Vagina (tissue), 2 donors: ENCODE results near the gene SON. TPM values are rescaled to one million over a fixed set of nuclear protein-coding genes. Genes with fewer than 3 reads are reported as not detected.

Experiments
- DNase-seq, 2 donors: peaks; one replicate each; pipeline ENCODE4 v3.0.0-alpha.2; 2017; ENCODE audit errors: extremely low spot score in 2 of 2
- H3K27ac ChIP-seq: fragments of 200-600 bp; sonication (generic); one replicate; pipeline ENCODE4 v1.5.1; 2019
- H3K27me3 ChIP-seq: fragments of 200-600 bp; sonication (generic); one replicate; pipeline ENCODE4 v1.5.1; 2019
- H3K36me3 ChIP-seq, 2 donors: fragments of 200-600 bp; sonication (generic); one replicate each; pipeline ENCODE4 v1.5.1; 2017 to 2019
- H3K4me1 ChIP-seq: fragments of 200-600 bp; sonication (generic); one replicate; pipeline ENCODE4 v1.5.1; 2019
- H3K4me3 ChIP-seq, 2 donors: fragments of 200-600 bp; sonication (generic); 1 replicate in 1 of 2; 2 replicates in 1 of 2; pipeline ENCODE4 v1.5.1; 2016 to 2019
- H3K9me3 ChIP-seq: fragments of 200-600 bp; sonication (generic); one replicate; pipeline ENCODE4 v1.5.1; 2019
- POLR2A ChIP-seq, 2 donors: fragments of 450-650 bp; IDR thresholded peaks; one replicate each; pipeline ENCODE4 v1.6.1; 2017; ENCODE audit warnings: antibody characterized with exemption in 2 of 2, mild to moderate bottlenecking in 2 of 2, moderate library complexity in 2 of 2
- POLR2AphosphoS5 ChIP-seq, 2 donors: sonication (generic); formaldehyde crosslinking; IDR thresholded peaks; one replicate each; pipeline ENCODE4 v1.9.0; 2017; ENCODE audit warnings: antibody characterized with exemption in 2 of 2, mild to moderate bottlenecking in 2 of 2, low read depth in 1 of 2; ENCODE audit not compliant: insufficient read depth in 1 of 2
- intact Hi-C: fragments of 100-400 bp; cut with DNase I; formaldehyde crosslinking; loops from one replicate; pipeline ENCODE4 v1.15.1; 2023
- total RNA-seq: library from RNA; depleted of rRNA; stranded (reverse); fragments of >200 nt; gene quantifications from one replicate; pipeline ENCODE4 v1.2.3, GENCODE V29; 2016
- TF ChIP-seq, protein P1 (sequence below), 3 experiments: fragments of 450-650 bp in 2 of 3; fragments of 200-600 bp in 1 of 3; sonication (generic) in 1 of 3; IDR thresholded peaks; one replicate each; pipeline ENCODE4 v1.5.1; 2017 to 2019; ENCODE audit warnings: antibody characterized with exemption in 3 of 3, mild to moderate bottlenecking in 2 of 3, moderate library complexity in 2 of 3

Gene SON
- total RNA-seq, 1 donor from 2014 or later: 212 TPM

DNA sequence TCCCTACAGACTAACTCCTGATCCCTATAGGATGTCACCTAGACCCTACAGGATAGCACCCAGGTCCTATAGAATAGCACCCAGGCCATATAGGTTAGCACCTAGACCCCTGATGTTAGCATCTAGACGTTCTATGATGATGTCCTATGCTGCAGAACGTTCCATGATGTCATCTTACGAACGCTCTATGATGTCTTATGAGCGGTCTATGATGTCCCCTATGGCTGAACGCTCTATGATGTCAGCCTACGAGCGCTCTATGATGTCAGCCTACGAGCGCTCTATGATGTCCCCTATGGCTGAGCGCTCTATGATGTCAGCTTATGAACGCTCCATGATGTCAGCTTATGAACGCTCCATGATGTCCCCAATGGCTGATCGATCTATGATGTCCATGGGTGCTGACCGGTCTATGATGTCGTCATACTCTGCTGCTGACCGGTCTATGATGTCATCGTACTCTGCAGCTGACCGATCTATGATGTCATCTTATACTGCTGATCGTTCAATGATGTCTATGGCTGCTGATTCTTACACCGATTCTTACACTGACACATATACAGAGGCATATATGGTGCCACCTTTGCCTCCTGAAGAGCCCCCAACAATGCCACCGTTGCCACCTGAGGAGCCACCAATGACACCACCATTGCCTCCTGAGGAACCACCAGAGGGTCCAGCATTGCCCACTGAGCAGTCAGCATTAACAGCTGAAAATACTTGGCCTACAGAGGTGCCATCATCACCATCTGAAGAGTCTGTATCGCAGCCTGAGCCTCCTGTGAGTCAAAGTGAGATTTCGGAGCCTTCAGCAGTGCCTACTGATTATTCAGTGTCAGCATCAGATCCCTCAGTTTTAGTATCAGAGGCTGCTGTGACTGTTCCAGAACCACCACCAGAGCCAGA is 9.5 kb downstream of the SON start:
- peaks cover 0 to 80% of the 10 kb centered on the region in 2 donors for H3K36me3 ChIP-seq
- no peak overlapping the region for H3K4me3 ChIP-seq
- TF ChIP-seq POLR2A (IDR thresholded peaks at IDR 0.05): no peak
- TF ChIP-seq, protein P1, sequence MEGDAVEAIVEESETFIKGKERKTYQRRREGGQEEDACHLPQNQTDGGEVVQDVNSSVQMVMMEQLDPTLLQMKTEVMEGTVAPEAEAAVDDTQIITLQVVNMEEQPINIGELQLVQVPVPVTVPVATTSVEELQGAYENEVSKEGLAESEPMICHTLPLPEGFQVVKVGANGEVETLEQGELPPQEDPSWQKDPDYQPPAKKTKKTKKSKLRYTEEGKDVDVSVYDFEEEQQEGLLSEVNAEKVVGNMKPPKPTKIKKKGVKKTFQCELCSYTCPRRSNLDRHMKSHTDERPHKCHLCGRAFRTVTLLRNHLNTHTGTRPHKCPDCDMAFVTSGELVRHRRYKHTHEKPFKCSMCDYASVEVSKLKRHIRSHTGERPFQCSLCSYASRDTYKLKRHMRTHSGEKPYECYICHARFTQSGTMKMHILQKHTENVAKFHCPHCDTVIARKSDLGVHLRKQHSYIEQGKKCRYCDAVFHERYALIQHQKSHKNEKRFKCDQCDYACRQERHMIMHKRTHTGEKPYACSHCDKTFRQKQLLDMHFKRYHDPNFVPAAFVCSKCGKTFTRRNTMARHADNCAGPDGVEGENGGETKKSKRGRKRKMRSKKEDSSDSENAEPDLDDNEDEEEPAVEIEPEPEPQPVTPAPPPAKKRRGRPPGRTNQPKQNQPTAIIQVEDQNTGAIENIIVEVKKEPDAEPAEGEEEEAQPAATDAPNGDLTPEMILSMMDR (IDR thresholded peaks at IDR 0.05): no peak
- TF ChIP-seq POLR2AphosphoS5 (IDR thresholded peaks at IDR 0.05; ENCODE audit: insufficient read depth in 1 of 2, low read depth in 1 of 2): no peak
- no peak overlapping the region for H3K27ac ChIP-seq
- H3K27me3 ChIP-seq: no peaks in the 10 kb centered on the region
- H3K4me1 ChIP-seq: peaks cover 26% of the 10 kb centered on the region
- intact Hi-C loops: no loop called here
- DNase-seq: no peak
- H3K9me3 ChIP-seq: no peaks in the 10 kb centered on the region

DNA sequence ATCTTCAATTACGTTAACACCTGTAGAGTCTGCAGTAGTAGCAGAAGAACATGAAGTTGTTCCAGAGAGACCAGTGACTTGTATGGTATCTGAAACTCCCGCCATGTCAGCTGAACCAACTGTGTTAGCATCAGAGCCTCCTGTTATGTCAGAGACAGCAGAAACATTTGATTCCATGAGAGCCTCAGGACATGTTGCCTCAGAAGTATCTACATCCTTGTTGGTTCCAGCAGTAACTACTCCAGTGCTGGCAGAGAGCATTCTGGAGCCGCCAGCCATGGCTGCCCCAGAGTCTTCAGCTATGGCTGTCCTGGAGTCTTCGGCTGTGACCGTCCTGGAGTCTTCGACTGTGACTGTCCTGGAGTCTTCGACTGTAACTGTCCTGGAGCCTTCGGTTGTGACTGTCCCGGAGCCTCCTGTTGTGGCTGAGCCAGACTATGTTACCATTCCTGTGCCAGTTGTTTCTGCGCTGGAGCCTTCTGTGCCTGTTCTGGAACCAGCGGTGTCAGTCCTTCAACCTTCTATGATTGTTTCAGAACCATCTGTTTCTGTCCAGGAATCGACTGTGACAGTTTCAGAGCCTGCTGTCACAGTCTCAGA is 10.3 kb downstream of the SON start:
- peaks cover 26% of the 10 kb centered on the region for H3K4me1 ChIP-seq
- no peak overlapping the region for H3K27ac ChIP-seq
- peaks cover 0 to 84% of the 10 kb centered on the region in 2 donors for H3K36me3 ChIP-seq
- no peaks in the 10 kb centered on the region for H3K27me3 ChIP-seq
- TF ChIP-seq, protein P1 (IDR thresholded peaks at IDR 0.05): no peak
- TF ChIP-seq POLR2A (IDR thresholded peaks at IDR 0.05): no peak
- no peak for TF ChIP-seq POLR2AphosphoS5 (IDR thresholded peaks at IDR 0.05; ENCODE audit: insufficient read depth in 1 of 2, low read depth in 1 of 2)
- no peak for DNase-seq
- H3K9me3 ChIP-seq: no peaks in the 10 kb centered on the region
- intact Hi-C loops: no loop called here
- no peak overlapping the region for H3K4me3 ChIP-seq

DNA sequence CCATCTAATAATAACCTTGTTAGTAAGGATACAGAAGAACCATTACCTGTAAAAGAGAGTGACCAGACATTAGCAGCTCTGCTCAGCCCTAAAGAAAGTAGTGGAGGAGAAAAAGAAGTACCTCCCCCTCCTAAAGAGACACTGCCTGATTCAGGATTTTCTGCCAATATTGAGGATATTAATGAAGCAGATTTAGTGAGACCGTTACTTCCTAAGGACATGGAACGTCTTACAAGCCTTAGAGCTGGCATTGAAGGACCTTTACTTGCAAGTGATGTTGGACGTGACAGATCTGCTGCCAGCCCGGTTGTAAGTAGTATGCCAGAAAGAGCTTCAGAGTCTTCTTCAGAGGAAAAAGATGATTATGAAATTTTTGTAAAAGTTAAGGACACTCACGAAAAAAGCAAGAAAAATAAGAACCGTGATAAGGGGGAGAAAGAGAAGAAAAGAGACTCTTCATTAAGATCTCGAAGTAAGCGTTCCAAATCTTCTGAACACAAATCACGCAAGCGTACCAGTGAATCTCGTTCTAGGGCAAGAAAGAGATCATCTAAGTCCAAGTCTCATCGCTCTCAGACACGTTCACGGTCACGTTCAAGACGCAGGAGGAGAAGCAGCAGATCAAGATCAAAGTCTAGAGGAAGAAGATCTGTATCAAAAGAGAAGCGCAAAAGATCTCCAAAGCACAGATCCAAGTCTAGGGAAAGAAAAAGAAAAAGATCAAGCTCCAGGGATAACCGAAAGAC is 11.6 kb downstream of the SON start:
- Histone ChIP-seq H3K27me3 (no peaks in the 10 kb centered on the region), H3K4me3 (no peak overlapping the region), H3K36me3 (peaks cover 0 to 87% of the 10 kb centered on the region in 2 donors), H3K4me1 (peaks cover 26% of the 10 kb centered on the region), H3K27ac (no peak overlapping the region), H3K9me3 (no peaks in the 10 kb centered on the region)
- TF ChIP-seq, protein P1 (IDR thresholded peaks at IDR 0.05): no peak
- TF ChIP-seq POLR2A (IDR thresholded peaks at IDR 0.05) (no peak), POLR2AphosphoS5 (IDR thresholded peaks at IDR 0.05; ENCODE audit: insufficient read depth in 1 of 2, low read depth in 1 of 2) (no peak)
- DNase-seq: no peak
- intact Hi-C loops: no loop called here

DNA sequence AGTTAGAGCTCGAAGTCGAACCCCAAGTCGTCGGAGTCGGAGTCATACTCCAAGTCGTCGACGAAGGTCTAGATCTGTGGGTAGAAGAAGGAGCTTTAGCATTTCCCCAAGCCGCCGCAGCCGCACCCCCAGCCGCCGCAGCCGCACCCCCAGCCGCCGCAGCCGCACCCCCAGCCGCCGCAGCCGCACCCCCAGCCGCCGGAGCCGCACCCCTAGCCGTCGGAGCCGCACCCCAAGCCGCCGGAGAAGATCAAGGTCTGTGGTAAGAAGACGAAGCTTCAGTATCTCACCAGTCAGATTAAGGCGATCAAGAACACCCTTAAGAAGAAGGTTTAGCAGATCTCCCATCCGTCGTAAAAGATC is 12.1 kb downstream of the SON start:
- H3K4me3 ChIP-seq: no peak overlapping the region
- intact Hi-C loops: no loop called here
- H3K36me3 ChIP-seq: peaks cover 0 to 87% of the 10 kb centered on the region in 2 donors
- TF ChIP-seq POLR2A (IDR thresholded peaks at IDR 0.05): no peak
- DNase-seq: no peak
- no peaks in the 10 kb centered on the region for H3K27me3 ChIP-seq
- H3K27ac ChIP-seq: no peak overlapping the region
- peaks cover 28% of the 10 kb centered on the region for H3K4me1 ChIP-seq
- no peaks in the 10 kb centered on the region for H3K9me3 ChIP-seq

DNA sequence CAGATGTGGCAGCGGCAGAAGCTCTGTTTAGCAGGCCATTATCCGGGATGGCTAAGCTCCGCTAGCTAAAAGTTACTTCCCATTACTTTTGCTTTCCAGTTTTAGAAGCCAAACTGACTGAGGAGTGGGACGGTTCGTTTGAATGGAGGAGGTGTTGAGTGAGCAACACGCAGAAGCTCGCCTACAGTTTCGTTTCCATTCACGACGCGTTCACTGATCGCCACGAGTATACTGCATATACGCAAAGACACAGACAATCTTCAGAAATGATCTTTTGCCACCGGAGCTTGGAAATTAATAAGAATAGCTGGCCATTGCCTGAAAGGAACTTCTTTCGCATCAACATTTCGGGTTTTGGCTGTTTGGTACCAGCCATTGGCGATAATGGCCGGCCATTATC is 14.6 kb downstream of the SON start:
- no peaks in the 10 kb centered on the region for H3K9me3 ChIP-seq
- no peaks in the 10 kb centered on the region for H3K27me3 ChIP-seq
- no peak overlapping the region for H3K27ac ChIP-seq
- intact Hi-C loops: no loop called here
- DNase-seq: no peak
- H3K4me1 ChIP-seq: peaks cover 37% of the 10 kb centered on the region
- H3K36me3 ChIP-seq: peaks cover 0 to 83% of the 10 kb centered on the region in 2 donors
- TF ChIP-seq, protein P1 (IDR thresholded peaks at IDR 0.05): no peak
- TF ChIP-seq POLR2AphosphoS5 (IDR thresholded peaks at IDR 0.05; ENCODE audit: insufficient read depth in 1 of 2, low read depth in 1 of 2) (no peak), POLR2A (IDR thresholded peaks at IDR 0.05) (no peak)
- H3K4me3 ChIP-seq: no peak overlapping the region
